ENCODE results near the gene SCAMP5. TPM values are rescaled to one million over a fixed set of nuclear protein-coding genes. Genes with fewer than 3 reads are reported as not detected.

The SCAMP5 gene
- total RNA-seq, 4 donors from 2014 or later = 3.3 to 6.4 (median 4.3) TPM

DNA sequence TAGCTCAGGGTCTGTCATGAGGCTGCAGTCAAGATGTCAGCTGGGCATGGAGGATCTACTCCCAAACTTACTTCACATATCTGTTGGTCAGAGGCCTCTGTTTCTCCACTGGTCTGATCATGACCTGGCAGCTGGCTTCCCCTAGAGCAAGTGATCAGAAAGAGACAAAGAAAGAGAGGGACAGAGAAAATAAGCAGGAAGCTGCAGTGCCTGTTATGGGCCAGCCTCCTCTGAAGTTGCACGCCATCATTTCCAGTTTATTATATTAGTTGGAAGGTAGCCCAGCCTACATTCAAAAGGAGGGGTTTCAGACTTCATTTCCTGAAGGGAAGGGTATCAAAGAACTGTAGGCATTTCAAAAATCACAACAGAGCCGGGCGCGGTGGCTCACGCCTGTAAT, 33.7 kb upstream of the SCAMP5 start:
- Histone ChIP-seq H3K36me3 (no peaks in the 10 kb centered on the region), H3K4me1 (peaks cover 22 to 32% (median 30%) of the 10 kb centered on the region in 4 donors), H3K27me3 (peaks cover 0 to 35% (median 20%) of the 10 kb centered on the region in 4 donors), H3K9me3 (no peaks in the 10 kb centered on the region), H3K4me3 (no peak overlapping the region), H3K27ac (replicated peaks in 1 of 4) (no peak overlapping the region)
- no peak for DNase-seq (ENCODE audit: extremely low spot score)
- TF ChIP-seq EP300 (IDR thresholded peaks at IDR 0.05) (no peak), POLR2AphosphoS5 (IDR thresholded peaks at IDR 0.05) (no peak), POLR2A (IDR thresholded peaks at IDR 0.05; ENCODE audit: low read depth) (no peak)
- TF ChIP-seq, protein P1, sequence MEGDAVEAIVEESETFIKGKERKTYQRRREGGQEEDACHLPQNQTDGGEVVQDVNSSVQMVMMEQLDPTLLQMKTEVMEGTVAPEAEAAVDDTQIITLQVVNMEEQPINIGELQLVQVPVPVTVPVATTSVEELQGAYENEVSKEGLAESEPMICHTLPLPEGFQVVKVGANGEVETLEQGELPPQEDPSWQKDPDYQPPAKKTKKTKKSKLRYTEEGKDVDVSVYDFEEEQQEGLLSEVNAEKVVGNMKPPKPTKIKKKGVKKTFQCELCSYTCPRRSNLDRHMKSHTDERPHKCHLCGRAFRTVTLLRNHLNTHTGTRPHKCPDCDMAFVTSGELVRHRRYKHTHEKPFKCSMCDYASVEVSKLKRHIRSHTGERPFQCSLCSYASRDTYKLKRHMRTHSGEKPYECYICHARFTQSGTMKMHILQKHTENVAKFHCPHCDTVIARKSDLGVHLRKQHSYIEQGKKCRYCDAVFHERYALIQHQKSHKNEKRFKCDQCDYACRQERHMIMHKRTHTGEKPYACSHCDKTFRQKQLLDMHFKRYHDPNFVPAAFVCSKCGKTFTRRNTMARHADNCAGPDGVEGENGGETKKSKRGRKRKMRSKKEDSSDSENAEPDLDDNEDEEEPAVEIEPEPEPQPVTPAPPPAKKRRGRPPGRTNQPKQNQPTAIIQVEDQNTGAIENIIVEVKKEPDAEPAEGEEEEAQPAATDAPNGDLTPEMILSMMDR (IDR thresholded peaks at IDR 0.05) = no peak
- WGBS = 80% methylated on average over 5 of the region's 5 CpGs
- intact Hi-C loops (cut with DNase I) = no loop called here

DNA sequence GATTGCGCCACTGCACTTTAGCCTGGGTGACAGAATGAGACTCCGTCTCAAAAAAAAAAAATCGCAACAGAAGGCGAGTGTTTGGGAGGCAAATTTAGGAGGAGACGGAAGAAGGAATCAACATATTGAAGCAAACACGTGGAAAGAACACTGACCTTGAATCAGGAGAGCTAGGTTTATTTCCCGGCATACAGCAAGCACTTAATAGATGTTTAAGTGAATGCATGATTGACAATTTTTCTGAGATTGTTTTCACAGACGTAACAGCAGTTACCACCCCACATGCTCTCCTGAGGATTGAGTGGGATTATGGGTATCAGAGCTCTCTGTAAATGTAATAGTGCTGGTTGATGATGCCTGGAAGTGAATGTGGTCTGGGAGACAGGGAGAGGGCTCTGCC, 33.1 kb upstream of the SCAMP5 start:
- Histone ChIP-seq H3K4me1 (peaks cover 19 to 26% (median 25%) of the 10 kb centered on the region in 4 donors), H3K9me3 (no peaks in the 10 kb centered on the region), H3K36me3 (no peaks in the 10 kb centered on the region), H3K4me3 (no peak overlapping the region), H3K27me3 (peaks cover 0 to 32% (median 19%) of the 10 kb centered on the region in 4 donors), H3K27ac (replicated peaks in 1 of 4) (no peak overlapping the region)
- no peak for DNase-seq (ENCODE audit: extremely low spot score)
- 87% methylated on average over 8 of the region's 8 CpGs for WGBS
- intact Hi-C loops (cut with DNase I) = no loop called here
- TF ChIP-seq EP300 (IDR thresholded peaks at IDR 0.05) = no peak

DNA sequence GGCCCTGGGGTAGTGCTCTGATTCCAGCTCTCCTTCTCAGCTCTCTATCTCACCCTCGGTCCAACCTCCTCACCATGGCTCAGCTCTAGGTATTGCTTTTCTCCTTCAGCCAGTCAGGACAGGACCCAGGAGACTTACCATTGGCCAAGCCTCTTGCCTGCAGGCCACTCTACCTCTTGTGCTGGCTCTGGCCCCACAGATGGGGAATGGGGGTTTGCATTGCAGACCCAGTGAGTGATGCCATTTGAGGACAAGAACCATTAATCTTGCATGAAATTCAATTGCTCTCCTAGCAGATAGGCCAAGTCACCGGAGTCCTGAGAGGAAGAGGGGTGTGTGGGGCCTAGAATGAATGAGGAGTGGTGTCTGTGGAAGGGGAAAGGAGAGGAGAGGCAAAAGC, 32.7 kb upstream of the SCAMP5 start:
- Histone ChIP-seq H3K27ac (replicated peaks in 1 of 4) (no peak overlapping the region), H3K4me1 (peaks cover 15 to 22% (median 20%) of the 10 kb centered on the region in 4 donors), H3K9me3 (no peaks in the 10 kb centered on the region), H3K27me3 (peaks cover 0 to 28% (median 16%) of the 10 kb centered on the region in 4 donors), H3K36me3 (no peaks in the 10 kb centered on the region), H3K4me3 (no peak overlapping the region)
- DNase-seq (ENCODE audit: extremely low spot score) = no peak
- WGBS = 58% methylated on average over 2 of the region's 2 CpGs
- intact Hi-C loops (cut with DNase I) = no loop called here
- TF ChIP-seq EP300 (IDR thresholded peaks at IDR 0.05) (no peak), POLR2AphosphoS5 (IDR thresholded peaks at IDR 0.05) (no peak), POLR2A (IDR thresholded peaks at IDR 0.05; ENCODE audit: low read depth) (no peak)
- TF ChIP-seq, protein P1 (IDR thresholded peaks at IDR 0.05) = no peak

DNA sequence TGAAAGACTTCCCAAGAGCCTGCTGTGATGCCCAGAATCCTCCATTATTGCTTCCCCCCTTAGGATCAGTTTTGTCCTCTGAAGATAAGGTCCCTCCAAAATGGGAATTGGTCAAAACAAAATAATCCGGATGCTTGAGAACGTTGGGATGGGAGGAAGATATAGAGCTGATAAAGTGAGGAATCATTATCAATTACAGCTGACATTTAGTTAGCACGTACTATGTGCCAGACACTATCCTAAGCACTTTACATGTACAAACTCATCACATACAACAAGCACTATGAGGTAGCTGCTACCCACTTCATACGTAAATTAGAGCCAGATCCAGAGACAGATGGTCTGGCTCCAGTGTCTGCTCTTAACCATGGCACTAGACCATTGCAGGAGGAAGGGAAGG, 32.1 kb upstream of the SCAMP5 start:
- no peak for DNase-seq (ENCODE audit: extremely low spot score)
- peaks cover 9 to 16% (median 15%) of the 10 kb centered on the region in 4 donors for H3K4me1 ChIP-seq
- no peak overlapping the region for H3K4me3 ChIP-seq
- no peaks in the 10 kb centered on the region for H3K9me3 ChIP-seq
- H3K27me3 ChIP-seq = peaks cover 0 to 22% (median 11%) of the 10 kb centered on the region in 4 donors
- intact Hi-C loops (cut with DNase I) = no loop called here
- no peak overlapping the region for H3K27ac ChIP-seq (replicated peaks in 1 of 4)
- WGBS = 92% methylated on average over 4 of the region's 4 CpGs
- no peaks in the 10 kb centered on the region for H3K36me3 ChIP-seq
- TF ChIP-seq POLR2AphosphoS5 (IDR thresholded peaks at IDR 0.05) = no peak
- TF ChIP-seq, protein P1 (IDR thresholded peaks at IDR 0.05) = no peak

DNA sequence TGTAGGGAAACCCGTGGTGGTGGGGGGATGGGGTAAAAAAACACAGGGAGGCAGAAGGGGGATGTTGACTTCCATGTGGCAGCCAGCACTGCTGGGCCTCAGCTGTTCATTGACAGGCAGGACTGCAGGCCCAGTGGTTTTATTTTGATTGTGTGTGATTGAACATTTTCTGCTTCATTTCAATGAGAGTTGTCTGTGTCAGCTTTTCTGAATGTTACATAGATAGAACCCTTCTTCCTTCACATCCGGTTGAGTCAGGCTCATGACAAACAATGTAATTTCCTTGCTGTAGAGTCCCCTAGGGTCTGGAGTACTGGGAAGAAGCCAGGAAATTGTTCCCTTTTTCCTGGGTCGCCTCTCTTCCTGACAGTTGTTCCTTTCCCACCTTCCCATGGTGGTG, 30.6 kb upstream of the SCAMP5 start:
- no peaks in the 10 kb centered on the region for H3K36me3 ChIP-seq
- no peak for DNase-seq (ENCODE audit: extremely low spot score)
- TF ChIP-seq EP300 (IDR thresholded peaks at IDR 0.05) (no peak), POLR2AphosphoS5 (IDR thresholded peaks at IDR 0.05) (no peak), POLR2A (IDR thresholded peaks at IDR 0.05; ENCODE audit: low read depth) (no peak)
- TF ChIP-seq, protein P1 (IDR thresholded peaks at IDR 0.05) = no peak
- intact Hi-C loops (cut with DNase I) = no loop called here
- peaks cover 0 to under 1% (median 0%) of the 10 kb centered on the region in 4 donors for H3K4me1 ChIP-seq
- no peaks in the 10 kb centered on the region for H3K9me3 ChIP-seq
- peaks cover 0 to 7% (median 0%) of the 10 kb centered on the region in 4 donors for H3K27me3 ChIP-seq
- WGBS = 14% methylated on average over 3 of the region's 3 CpGs
- H3K4me3 ChIP-seq = no peak overlapping the region
- no peak overlapping the region for H3K27ac ChIP-seq (replicated peaks in 1 of 4)

Measured in esophagus muscularis mucosa (tissue), 4 donors.